Astrocyte (in vitro differentiated cells and primary cell): Measurements from ENCODE around the gene ZIC1. TPM values are rescaled to one million over a fixed set of nuclear protein-coding genes. Genes with fewer than 3 reads are reported as not detected.
A peak's percentile ranks its signal among the peaks of the same experiment; 100 is the strongest.

Source experiments
- DNase-seq: peaks from one replicate; pipeline ENCODE4 v3.0.0-alpha.2; 2010; ENCODE audit warnings: low read depth
- FAIRE-seq: peaks from 2 replicates; lab custom pipeline; 2011; peaks lifted over from hg19 to GRCh38; lab: Jason Lieb, UNC
- H2AFZ ChIP-seq: 2 replicates; pipeline ENCODE4 v1.6.0; 2012; ENCODE audit warnings: low read depth, low read length, inconsistent platforms
- H3K27ac ChIP-seq: 2 replicates; pipeline ENCODE4 v1.5.1; 2011; ENCODE audit warnings: low read depth, low read length, inconsistent platforms
- H3K27me3 ChIP-seq: 2 replicates; pipeline ENCODE4 v1.6.0; 2011; ENCODE audit warnings: low read length, inconsistent platforms; ENCODE audit not compliant: insufficient read depth
- H3K36me3 ChIP-seq: 2 replicates; pipeline ENCODE4 v1.5.1; 2011; ENCODE audit warnings: low read length, inconsistent platforms; ENCODE audit not compliant: insufficient read depth
- H3K4me1 ChIP-seq: 2 replicates; pipeline ENCODE4 v1.5.1; 2011; ENCODE audit warnings: low read length, inconsistent platforms; ENCODE audit not compliant: insufficient read depth
- H3K4me2 ChIP-seq: 2 replicates; pipeline ENCODE4 v1.6.0; 2012; ENCODE audit warnings: low read length, inconsistent platforms
- H3K4me3 ChIP-seq: 2 replicates; pipeline ENCODE4 v1.5.1; 2011; ENCODE audit warnings: low read depth, mild to moderate bottlenecking, low read length, inconsistent platforms; ENCODE audit not compliant: insufficient read depth
- H3K79me2 ChIP-seq: 2 replicates; pipeline ENCODE4 v1.6.0; 2012; ENCODE audit warnings: mild to moderate bottlenecking, low read length, inconsistent platforms; ENCODE audit not compliant: insufficient read depth
- H3K9ac ChIP-seq: 2 replicates; pipeline ENCODE4 v1.6.0; 2012; ENCODE audit warnings: mild to moderate bottlenecking, low read length, inconsistent platforms
- H3K9me3 ChIP-seq: 2 replicates; pipeline ENCODE4 v1.5.1; 2012; ENCODE audit warnings: low read depth, mild to moderate bottlenecking, low read length, inconsistent platforms; ENCODE audit not compliant: insufficient read depth
- H4K20me1 ChIP-seq: 2 replicates; pipeline ENCODE4 v1.6.0; 2012; ENCODE audit warnings: low read length, inconsistent platforms; ENCODE audit not compliant: insufficient read depth
- H3K27ac Mint-ChIP-seq: one replicate; pipeline ENCODE4 v1.8.0; 2021; ENCODE audit warnings: mild to moderate bottlenecking, mixed read lengths; ENCODE audit not compliant: unreplicated experiment
- H3K27me3 Mint-ChIP-seq: one replicate; pipeline ENCODE4 v1.8.0; 2021; ENCODE audit warnings: low read depth, mixed read lengths; ENCODE audit not compliant: unreplicated experiment
- H3K36me3 Mint-ChIP-seq: one replicate; pipeline ENCODE4 v1.8.0; 2021; ENCODE audit warnings: low read depth, mixed read lengths; ENCODE audit not compliant: unreplicated experiment
- H3K4me1 Mint-ChIP-seq: one replicate; pipeline ENCODE4 v1.8.0; 2021; ENCODE audit warnings: low read depth, mixed read lengths; ENCODE audit not compliant: unreplicated experiment
- H3K4me3 Mint-ChIP-seq: one replicate; pipeline ENCODE4 v1.8.0; 2021; ENCODE audit warnings: mild to moderate bottlenecking, moderate library complexity, mixed read lengths; ENCODE audit not compliant: unreplicated experiment
- H3K9me3 Mint-ChIP-seq: one replicate; pipeline ENCODE4 v1.8.0; 2021; ENCODE audit warnings: mild to moderate bottlenecking, mixed read lengths; ENCODE audit not compliant: unreplicated experiment
- CTCF ChIP-seq: IDR thresholded peaks from 2 replicates; pipeline ENCODE4 v1.5.1; 2011; ENCODE audit warnings: low read depth, mild to moderate bottlenecking, inconsistent platforms, low read length, moderate library complexity; ENCODE audit not compliant: insufficient read depth
- EZH2 ChIP-seq: IDR thresholded peaks from 2 replicates; pipeline ENCODE4 v1.6.1; 2012; ENCODE audit warnings: mild to moderate bottlenecking, low read length, inconsistent platforms; ENCODE audit not compliant: insufficient read depth
- total RNA-seq: library from RNA; stranded (reverse); gene quantifications from 2 replicates; pipeline ENCODE4 v1.2.1, GENCODE V29; 2021

Gene ZIC1
- total RNA-seq, 1 donor from 2014 or later = 0.30 TPM

- Histone ChIP-seq H2AFZ (no peak overlapping the region), H3K27me3 (peaks cover 66% of the 10 kb centered on the region), H3K36me3 (no peaks in the 10 kb centered on the region), H3K9me3 (peaks cover 4% of the 10 kb centered on the region), H4K20me1 (no peaks in the 10 kb centered on the region), H3K9ac (no peak overlapping the region), H3K4me3 (no peak overlapping the region), H3K4me1 (no peaks in the 10 kb centered on the region), H3K27ac (no peak overlapping the region), H3K79me2 (no peaks in the 10 kb centered on the region), H3K4me2 (no peak overlapping the region)
- Mint-ChIP-seq H3K27ac (no peak overlapping the region), H3K9me3 (peaks cover 9% of the 10 kb centered on the region), H3K27me3 (peaks cover 95% of the 10 kb centered on the region), H3K36me3 (no peaks in the 10 kb centered on the region), H3K4me3 (no peak overlapping the region), H3K4me1 (no peaks in the 10 kb centered on the region)
- no peak for TF ChIP-seq CTCF
- no peak for TF ChIP-seq EZH2
- DNase-seq = no peak
- FAIRE-seq = no peak
Observed at GRCh38 chr3:147379651-147380050, 29.5 kb upstream of the ZIC1 start.

DNA sequence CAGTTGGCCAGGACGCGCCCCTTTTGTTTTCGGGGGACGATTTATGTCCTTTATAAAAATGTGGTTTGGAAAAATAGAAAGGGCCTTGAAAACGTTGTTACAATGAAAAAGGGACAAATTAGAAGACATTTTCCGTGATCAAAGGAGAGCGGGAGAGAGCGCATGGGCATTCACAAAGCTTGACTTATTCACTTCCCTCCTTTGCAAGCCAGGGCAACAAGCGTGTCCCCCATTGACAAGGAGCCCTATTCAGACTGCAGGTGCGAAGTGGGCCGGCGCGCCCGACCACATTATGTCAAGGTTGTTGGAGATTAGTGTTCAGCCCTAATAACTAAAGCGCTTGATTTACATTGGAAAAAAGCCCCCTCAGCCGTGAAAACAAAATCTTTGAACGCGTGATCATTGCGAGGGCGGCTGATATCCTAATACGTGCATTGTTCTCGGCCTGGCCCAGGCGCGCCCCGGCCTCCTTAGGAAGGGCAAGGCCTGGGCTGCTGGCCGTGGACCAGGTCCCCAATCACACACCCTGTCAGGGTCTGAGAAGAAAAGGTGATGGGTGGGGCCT lies 28.7 kb upstream of the ZIC1 start:
- H3K27me3 ChIP-seq = peaks cover 73% of the 10 kb centered on the region
- FAIRE-seq = no peak

More for the DNA sequence above, 28.7 kb upstream of the ZIC1 start:
- H3K36me3 Mint-ChIP-seq = no peaks in the 10 kb centered on the region
- H3K4me3 ChIP-seq = no peak overlapping the region
- no peak overlapping the region for H3K27ac ChIP-seq
- H3K9ac ChIP-seq = no peak overlapping the region
- TF ChIP-seq CTCF = no peak
- peak; percentile 40 for TF ChIP-seq EZH2
- no peaks in the 10 kb centered on the region for H3K36me3 ChIP-seq
- no peak overlapping the region for H3K4me3 Mint-ChIP-seq
- no peaks in the 10 kb centered on the region for H3K79me2 ChIP-seq
- no peaks in the 10 kb centered on the region for H4K20me1 ChIP-seq
- H3K4me1 ChIP-seq = no peaks in the 10 kb centered on the region
- no peak overlapping the region for H3K27ac Mint-ChIP-seq
- no peak overlapping the region for H3K4me2 ChIP-seq
- H3K4me1 Mint-ChIP-seq = no peaks in the 10 kb centered on the region
- peaks cover 9% of the 10 kb centered on the region for H3K9me3 Mint-ChIP-seq
- H2AFZ ChIP-seq = no peak overlapping the region
- H3K27me3 Mint-ChIP-seq = peaks cover 95% of the 10 kb centered on the region
- peaks cover 9% of the 10 kb centered on the region for H3K9me3 ChIP-seq
- no peak for DNase-seq
